ENCODE data around the gene L3MBTL4.
A peak's percentile ranks its signal among the peaks of the same experiment; 100 is the strongest.

L3MBTL4 gene

DNA sequence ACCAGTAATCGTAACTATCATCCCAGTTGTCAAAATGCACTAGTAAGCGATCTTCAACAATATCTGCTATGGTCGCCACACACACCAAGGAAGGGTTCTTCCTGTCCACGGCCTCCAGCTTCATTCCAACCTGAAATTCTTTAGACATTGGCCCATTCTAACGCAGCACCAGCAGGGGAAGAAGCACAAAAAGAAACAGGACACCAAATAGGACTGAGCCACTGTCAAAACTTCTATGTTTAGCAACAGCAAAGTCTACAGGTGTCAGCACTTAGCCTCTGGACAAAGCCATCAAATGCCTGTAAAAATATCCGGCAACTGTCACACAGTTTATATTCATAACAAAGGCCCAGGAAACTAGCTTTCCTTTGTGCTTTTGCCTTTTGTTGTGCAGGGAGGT lies 175.0 kb downstream of the L3MBTL4 start:
- DNase-seq = no peak
- no peaks in the 10 kb centered on the region for H3K36me3 Mint-ChIP-seq (ENCODE audit: low read depth)
- peaks cover 3% of the 10 kb centered on the region for H3K9me3 Mint-ChIP-seq
- peaks cover 5% of the 10 kb centered on the region for H3K27me3 Mint-ChIP-seq (ENCODE audit: low read depth, poor library complexity)
- H3K4me1 Mint-ChIP-seq = peaks cover 4% of the 10 kb centered on the region
- no peak overlapping the region for H3K27ac Mint-ChIP-seq
- H3K4me3 Mint-ChIP-seq = no peak overlapping the region
- TF ChIP-seq, protein P1, sequence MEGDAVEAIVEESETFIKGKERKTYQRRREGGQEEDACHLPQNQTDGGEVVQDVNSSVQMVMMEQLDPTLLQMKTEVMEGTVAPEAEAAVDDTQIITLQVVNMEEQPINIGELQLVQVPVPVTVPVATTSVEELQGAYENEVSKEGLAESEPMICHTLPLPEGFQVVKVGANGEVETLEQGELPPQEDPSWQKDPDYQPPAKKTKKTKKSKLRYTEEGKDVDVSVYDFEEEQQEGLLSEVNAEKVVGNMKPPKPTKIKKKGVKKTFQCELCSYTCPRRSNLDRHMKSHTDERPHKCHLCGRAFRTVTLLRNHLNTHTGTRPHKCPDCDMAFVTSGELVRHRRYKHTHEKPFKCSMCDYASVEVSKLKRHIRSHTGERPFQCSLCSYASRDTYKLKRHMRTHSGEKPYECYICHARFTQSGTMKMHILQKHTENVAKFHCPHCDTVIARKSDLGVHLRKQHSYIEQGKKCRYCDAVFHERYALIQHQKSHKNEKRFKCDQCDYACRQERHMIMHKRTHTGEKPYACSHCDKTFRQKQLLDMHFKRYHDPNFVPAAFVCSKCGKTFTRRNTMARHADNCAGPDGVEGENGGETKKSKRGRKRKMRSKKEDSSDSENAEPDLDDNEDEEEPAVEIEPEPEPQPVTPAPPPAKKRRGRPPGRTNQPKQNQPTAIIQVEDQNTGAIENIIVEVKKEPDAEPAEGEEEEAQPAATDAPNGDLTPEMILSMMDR (IDR thresholded peaks at IDR 0.05) = no peak

- no peak overlapping the region for H3K4me3 Mint-ChIP-seq
- TF ChIP-seq, protein P1 (IDR thresholded peaks at IDR 0.05) = no peak
- no peaks in the 10 kb centered on the region for H3K27me3 Mint-ChIP-seq (ENCODE audit: low read depth, poor library complexity)
- no peaks in the 10 kb centered on the region for H3K36me3 Mint-ChIP-seq (ENCODE audit: low read depth)
- H3K4me1 Mint-ChIP-seq = no peaks in the 10 kb centered on the region
- peaks cover 28% of the 10 kb centered on the region for H3K9me3 Mint-ChIP-seq
- DNase-seq = no peak
- no peak overlapping the region for H3K27ac Mint-ChIP-seq
These were observed 178.5 kb downstream of the L3MBTL4 start for GRCh38 chr18:6236258-6236657.

DNA sequence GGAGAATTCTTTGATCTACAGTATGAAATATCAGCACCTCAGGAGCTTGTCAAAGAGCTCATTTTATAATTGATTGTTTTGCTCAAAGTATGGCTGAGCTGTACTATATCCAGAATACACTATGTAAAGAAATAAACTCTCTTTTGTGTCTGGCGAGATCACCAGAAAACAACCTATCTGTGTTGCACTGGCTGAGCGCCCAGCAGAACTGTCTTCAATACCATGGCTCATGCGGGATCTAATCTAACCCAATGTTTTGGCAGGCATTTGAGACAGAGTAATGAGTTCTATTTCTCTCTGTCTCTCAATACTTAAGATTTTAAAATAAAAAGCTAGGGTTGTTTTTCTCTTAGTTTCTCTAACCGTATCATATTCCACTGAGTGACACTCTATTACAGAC lies 192.4 kb downstream of the L3MBTL4 start:
- no peaks in the 10 kb centered on the region for H3K4me1 Mint-ChIP-seq

DNA sequence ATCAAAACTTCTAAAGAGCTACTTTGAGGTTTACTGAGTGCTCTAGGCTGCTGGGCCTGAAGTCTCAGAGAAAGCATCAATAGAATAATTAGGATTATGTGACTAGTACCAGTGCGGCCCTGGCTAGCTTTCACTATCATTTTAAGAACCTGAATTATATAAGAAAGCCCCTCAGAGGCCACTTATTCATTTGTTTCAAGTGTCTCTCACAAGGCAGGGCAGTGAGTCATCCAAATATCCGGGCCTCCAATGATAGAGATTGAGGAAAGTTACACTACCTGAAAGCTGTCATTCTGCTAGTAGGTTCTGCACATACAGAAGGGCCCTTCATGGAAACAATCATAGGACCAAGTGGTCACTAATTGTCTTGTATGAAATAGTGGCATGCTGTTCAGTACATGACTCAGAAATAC lies 193.1 kb downstream of the L3MBTL4 start:
- Mint-ChIP-seq H3K27me3 (ENCODE audit: low read depth, poor library complexity) (peaks cover 13% of the 10 kb centered on the region), H3K27ac (no peak overlapping the region)

More for the DNA sequence above, 192.4 kb downstream of the L3MBTL4 start:
- Mint-ChIP-seq H3K4me3 (no peak overlapping the region), H3K27ac (no peak overlapping the region), H3K9me3 (peaks cover 9% of the 10 kb centered on the region), H3K36me3 (ENCODE audit: low read depth) (no peaks in the 10 kb centered on the region), H3K27me3 (ENCODE audit: low read depth, poor library complexity) (peaks cover 10% of the 10 kb centered on the region)
- TF ChIP-seq, protein P1 (IDR thresholded peaks at IDR 0.05) = no peak
- no peak for DNase-seq

DNA sequence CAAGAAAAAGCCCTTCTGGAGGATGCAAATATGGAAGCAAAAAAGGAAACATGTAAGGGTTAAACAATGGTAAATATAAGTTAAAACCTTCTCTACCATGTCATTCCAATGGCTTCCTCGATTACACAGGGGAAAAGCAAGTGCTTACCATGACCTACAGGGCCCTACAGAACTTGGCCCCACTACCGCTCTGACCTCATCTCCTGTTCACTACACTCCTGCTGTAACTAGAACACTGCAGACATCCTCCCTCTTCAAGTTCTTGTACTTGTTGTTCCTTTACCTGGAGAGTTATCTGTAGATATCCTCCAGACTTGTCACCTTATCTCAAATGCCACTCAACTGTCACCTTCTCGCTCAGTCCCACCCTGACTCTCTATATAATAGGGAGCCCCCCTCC lies 194.6 kb downstream of the L3MBTL4 start:
- Mint-ChIP-seq H3K27me3 (ENCODE audit: low read depth, poor library complexity) (peaks cover 20% of the 10 kb centered on the region), H3K4me1 (no peaks in the 10 kb centered on the region), H3K27ac (no peak overlapping the region), H3K9me3 (peaks cover 7% of the 10 kb centered on the region), H3K4me3 (no peak overlapping the region), H3K36me3 (ENCODE audit: low read depth) (no peaks in the 10 kb centered on the region)
- TF ChIP-seq, protein P1 (IDR thresholded peaks at IDR 0.05) = no peak
- DNase-seq = no peak

More for the DNA sequence above, 193.1 kb downstream of the L3MBTL4 start:
- H3K9me3 Mint-ChIP-seq = peaks cover 9% of the 10 kb centered on the region
- no peak for DNase-seq
- no peaks in the 10 kb centered on the region for H3K36me3 Mint-ChIP-seq (ENCODE audit: low read depth)
- TF ChIP-seq, protein P1 (IDR thresholded peaks at IDR 0.05) = no peak
- no peak overlapping the region for H3K4me3 Mint-ChIP-seq
- no peaks in the 10 kb centered on the region for H3K4me1 Mint-ChIP-seq

DNA sequence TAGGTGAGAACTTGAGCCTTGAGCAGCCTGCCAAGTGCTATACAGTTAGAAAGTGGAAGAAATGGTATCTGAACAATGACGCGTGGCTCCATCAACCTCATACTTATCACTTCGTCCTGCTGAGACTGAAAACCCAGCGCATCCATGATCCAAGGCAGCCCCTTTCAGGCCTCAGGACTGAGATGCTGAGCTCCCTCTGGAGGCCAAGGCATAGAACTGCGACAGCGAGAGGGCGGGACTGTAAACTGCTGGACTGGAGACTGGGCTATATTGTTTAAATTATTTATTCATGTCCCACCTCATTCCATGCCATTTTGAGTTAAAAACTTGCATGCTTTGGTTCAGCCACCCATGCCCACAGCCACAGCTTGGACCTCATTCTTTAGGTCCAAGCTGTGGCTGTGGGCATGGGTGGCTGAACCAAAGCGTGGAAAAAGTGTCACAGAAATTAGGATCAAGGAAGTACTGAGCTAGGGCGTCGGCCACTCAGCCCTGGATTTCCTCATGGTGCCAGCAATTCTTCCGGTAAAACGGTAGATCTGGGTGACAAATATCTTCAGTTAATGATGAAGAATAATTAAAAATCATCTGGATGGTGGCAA lies 195.5 kb downstream of the L3MBTL4 start:
- no peak overlapping the region for H3K27ac Mint-ChIP-seq
- H3K36me3 Mint-ChIP-seq (ENCODE audit: low read depth) = no peaks in the 10 kb centered on the region
- TF ChIP-seq, protein P1 (IDR thresholded peaks at IDR 0.05) = peak; percentile 81
- peak; percentile 74 for DNase-seq
- H3K9me3 Mint-ChIP-seq = no peaks in the 10 kb centered on the region
- peaks cover 15% of the 10 kb centered on the region for H3K27me3 Mint-ChIP-seq (ENCODE audit: low read depth, poor library complexity)
- no peaks in the 10 kb centered on the region for H3K4me1 Mint-ChIP-seq
- no peak overlapping the region for H3K4me3 Mint-ChIP-seq
